IMR-90 (cell line): Measurements from ENCODE around the gene FAM120A.

Experiments
- BHLHE40 ChIP-seq: fragments of 150-350 bp; IDR thresholded peaks from 2 replicates; pipeline ENCODE4 v1.6.1; 2016; ENCODE audit warnings: mild to moderate bottlenecking, low read depth, low read length
- CEBPB ChIP-seq: IDR thresholded peaks from 2 replicates; pipeline ENCODE4 v1.6.1; 2012; ENCODE audit warnings: low read depth, low read length, improper control_type of control experiment
- ELK1 ChIP-seq: fragments of 150-350 bp; IDR thresholded peaks from 2 replicates; pipeline ENCODE4 v1.6.1; 2016; ENCODE audit warnings: low read depth, mild to moderate bottlenecking, low read length, moderate library complexity, borderline replicate concordance
- MAZ ChIP-seq: IDR thresholded peaks from 2 replicates; pipeline ENCODE4 v1.6.1; 2012; ENCODE audit warnings: low read depth, mild to moderate bottlenecking, low read length, improper control_type of control experiment, moderate library complexity, borderline replicate concordance
- MXI1 ChIP-seq: IDR thresholded peaks from 2 replicates; pipeline ENCODE4 v1.6.1; 2012; ENCODE audit warnings: low read depth, mild to moderate bottlenecking, low read length, moderate library complexity, borderline replicate concordance
- NFE2L2 ChIP-seq: fragments of 150-350 bp; IDR thresholded peaks from 2 replicates; pipeline ENCODE4 v1.6.1; 2016; ENCODE audit warnings: low read depth, mild to moderate bottlenecking, low read length
- POLR2A ChIP-seq: IDR thresholded peaks from 2 replicates; pipeline ENCODE4 v1.6.1; 2012; ENCODE audit warnings: mild to moderate bottlenecking, low read depth, low read length
- RAD21 ChIP-seq: IDR thresholded peaks from 2 replicates; pipeline ENCODE4 v1.6.1; 2012; ENCODE audit warnings: low read length, improper control_type of control experiment
- RCOR1 ChIP-seq: IDR thresholded peaks from 2 replicates; pipeline ENCODE4 v1.6.1; 2012; ENCODE audit warnings: mild to moderate bottlenecking, low read length, improper control_type of control experiment; ENCODE audit not compliant: insufficient replicate concordance
- RFX5 ChIP-seq: IDR thresholded peaks from 2 replicates; pipeline ENCODE4 v1.8.0; 2012; ENCODE audit warnings: low read depth, mild to moderate bottlenecking, low read length, moderate library complexity
- SMC3 ChIP-seq: fragments of 150-350 bp; IDR thresholded peaks from 2 replicates; pipeline ENCODE4 v1.6.1; 2016; ENCODE audit warnings: low read depth, mild to moderate bottlenecking, antibody characterized with exemption, low read length, moderate library complexity
- USF2 ChIP-seq: fragments of 150-350 bp; IDR thresholded peaks from 2 replicates; pipeline ENCODE4 v1.6.1; 2017; ENCODE audit warnings: mild to moderate bottlenecking, antibody characterized with exemption, low read length, low read depth
- TF ChIP-seq, protein P1 (sequence below): conservative IDR thresholded peaks from 2 replicates; pipeline ENCODE4 v1.5.1; 2012; ENCODE audit warnings: mild to moderate bottlenecking, low read depth, low read length, improper control_type of control experiment

DNA sequence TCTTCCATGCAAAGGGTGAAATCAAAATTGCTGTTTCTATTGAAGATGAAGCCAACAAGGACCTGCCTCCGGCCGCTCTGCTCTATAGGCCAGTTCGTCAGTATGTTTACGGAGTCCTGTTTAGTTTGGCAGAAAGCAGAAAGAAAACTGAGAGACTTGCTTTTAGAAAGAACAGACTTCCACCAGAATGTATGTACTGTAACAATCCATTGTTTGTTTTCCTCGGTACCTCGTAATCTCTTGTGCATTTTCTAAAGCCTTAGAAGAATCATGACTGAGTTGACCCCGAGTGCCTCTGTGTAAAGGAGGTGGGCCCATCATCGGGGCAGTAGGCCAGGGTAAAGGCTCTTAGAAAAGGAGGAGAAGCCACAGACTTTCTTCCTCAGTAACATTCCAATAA, 80.7 kb downstream of the FAM120A start:
- no peak for TF ChIP-seq POLR2A
- TF ChIP-seq, protein P1, sequence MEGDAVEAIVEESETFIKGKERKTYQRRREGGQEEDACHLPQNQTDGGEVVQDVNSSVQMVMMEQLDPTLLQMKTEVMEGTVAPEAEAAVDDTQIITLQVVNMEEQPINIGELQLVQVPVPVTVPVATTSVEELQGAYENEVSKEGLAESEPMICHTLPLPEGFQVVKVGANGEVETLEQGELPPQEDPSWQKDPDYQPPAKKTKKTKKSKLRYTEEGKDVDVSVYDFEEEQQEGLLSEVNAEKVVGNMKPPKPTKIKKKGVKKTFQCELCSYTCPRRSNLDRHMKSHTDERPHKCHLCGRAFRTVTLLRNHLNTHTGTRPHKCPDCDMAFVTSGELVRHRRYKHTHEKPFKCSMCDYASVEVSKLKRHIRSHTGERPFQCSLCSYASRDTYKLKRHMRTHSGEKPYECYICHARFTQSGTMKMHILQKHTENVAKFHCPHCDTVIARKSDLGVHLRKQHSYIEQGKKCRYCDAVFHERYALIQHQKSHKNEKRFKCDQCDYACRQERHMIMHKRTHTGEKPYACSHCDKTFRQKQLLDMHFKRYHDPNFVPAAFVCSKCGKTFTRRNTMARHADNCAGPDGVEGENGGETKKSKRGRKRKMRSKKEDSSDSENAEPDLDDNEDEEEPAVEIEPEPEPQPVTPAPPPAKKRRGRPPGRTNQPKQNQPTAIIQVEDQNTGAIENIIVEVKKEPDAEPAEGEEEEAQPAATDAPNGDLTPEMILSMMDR = no peak
- TF ChIP-seq NFE2L2 = no peak
- TF ChIP-seq RAD21 = no peak
- no peak for TF ChIP-seq RCOR1
- TF ChIP-seq ELK1 = no peak
- no peak for TF ChIP-seq CEBPB
- no peak for TF ChIP-seq USF2
- TF ChIP-seq BHLHE40 = no peak
- no peak for TF ChIP-seq MXI1
- no peak for TF ChIP-seq MAZ
- no peak for TF ChIP-seq RFX5
- TF ChIP-seq SMC3 = no peak
